GM19467 (cell line): ENCODE measurements around the gene MACROD2.

ENCODE experiments used
- ATAC-seq: cut with Tn5 transposase; IDR thresholded peaks from one replicate; pipeline ENCODE4 v1.9.1; 2021; ENCODE audit warnings: mild to moderate bottlenecking, moderate library complexity; ENCODE audit not compliant: unreplicated experiment

The MACROD2 gene

DNA sequence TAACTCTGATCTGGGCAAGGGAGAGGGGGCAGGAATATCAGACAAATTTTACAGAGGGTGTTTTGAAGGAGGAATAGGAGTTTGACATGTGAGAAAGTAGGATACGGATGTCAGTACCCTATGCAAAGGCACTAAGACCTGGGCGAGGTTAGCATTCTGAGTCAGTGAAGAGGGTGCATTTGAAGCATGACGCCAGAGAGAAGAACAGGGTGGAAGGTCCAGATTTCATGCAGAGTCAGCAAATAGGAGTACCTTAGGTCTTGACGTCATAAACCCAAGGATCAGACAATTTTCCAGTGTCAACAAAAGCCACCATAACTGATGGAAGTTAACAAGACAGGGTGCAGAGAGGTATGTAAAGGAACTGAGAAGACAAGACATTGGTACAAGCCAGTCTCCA is 1738.7 kb downstream of the MACROD2 start:
- ATAC-seq: no peak

DNA sequence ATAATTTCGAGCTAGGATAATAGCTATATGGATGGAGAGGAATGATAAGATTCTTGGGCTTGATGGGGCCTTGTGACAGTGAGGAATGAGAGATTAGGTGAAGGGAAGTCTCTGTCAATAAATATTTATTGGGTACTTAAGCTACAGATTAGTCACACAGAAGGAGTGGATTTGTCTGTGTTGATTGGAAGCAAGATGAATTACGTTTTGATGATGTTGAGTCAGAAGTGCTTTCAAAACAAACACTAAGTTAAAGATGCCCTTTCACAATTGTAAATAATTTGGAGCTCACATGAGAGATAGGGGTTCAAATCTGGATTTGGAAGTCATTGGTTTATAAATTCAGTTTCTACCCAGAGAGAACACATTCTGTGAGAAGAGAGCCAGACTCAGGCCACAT is 1743.7 kb downstream of the MACROD2 start:
- ATAC-seq: no peak

DNA sequence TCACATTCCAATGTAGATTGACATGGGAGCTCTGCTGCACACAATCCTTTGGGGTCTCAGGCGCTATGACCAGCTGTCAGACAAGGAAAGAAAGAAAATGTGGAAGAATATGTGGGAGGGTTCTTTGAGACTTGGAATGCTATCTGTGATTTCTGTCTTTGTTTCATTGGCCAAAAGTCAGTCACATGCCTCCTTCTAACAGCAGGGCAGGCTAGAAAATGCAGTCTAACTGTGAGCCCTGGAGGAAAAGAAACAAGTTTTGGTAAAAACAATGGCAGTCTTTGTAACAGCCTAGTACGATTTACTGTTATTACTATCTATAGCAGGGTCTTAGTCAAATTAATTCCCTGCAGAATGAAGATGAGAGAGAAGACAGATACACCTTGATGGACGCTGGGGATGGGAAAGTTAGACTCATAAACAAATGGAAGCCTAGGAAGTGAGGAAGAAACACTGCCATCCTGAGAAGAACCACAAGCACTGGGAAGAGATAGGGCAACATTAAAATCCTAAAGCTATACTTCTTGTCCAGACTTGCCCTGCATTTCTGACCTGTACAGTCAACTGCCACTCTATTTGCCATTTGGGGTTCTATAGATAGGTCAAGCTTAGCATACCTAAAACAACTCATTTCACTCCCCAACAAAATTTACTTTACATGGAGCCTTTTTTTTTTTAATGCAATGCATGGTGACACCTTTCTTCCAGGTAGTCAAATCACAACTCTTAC is 1744.9 kb downstream of the MACROD2 start:
- ATAC-seq: no peak

DNA sequence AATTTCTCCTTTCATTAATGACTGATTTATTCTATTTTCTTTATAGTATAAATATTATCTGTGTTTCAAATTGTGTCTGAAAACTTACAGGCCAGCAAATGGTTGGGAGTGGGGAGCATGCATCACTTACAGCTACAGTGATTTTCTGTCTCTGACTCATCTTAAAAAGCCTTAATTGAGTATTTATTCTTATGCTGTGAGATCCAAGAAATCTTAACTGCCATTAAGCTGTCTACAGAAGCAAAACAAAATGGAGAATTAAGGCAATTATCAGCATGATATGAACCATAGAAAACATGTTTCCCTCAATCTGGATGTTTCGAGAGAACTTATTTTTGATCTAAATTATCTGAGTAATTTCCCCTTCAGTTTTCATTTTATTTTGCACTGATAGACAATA is 1746.8 kb downstream of the MACROD2 start:
- ATAC-seq: no peak

DNA sequence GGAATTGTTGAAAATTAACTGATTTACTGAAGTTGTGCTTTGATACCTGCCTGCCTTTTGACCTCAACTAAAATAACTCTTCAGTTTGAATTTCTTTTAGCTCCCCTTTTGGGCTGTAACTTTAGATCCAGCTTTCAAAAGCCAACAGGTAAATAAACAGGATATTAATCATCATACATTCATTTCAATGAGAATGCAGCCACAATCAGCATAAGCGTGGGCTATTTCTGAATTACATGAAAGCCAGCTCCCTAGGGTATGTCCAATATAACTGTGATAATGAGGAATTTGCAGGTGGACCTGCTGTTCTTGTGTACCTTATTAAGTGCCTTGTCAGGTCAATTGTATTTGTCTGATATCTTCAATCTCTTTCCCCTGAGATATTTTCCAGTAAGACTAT is 1747.3 kb downstream of the MACROD2 start:
- no peak for ATAC-seq

DNA sequence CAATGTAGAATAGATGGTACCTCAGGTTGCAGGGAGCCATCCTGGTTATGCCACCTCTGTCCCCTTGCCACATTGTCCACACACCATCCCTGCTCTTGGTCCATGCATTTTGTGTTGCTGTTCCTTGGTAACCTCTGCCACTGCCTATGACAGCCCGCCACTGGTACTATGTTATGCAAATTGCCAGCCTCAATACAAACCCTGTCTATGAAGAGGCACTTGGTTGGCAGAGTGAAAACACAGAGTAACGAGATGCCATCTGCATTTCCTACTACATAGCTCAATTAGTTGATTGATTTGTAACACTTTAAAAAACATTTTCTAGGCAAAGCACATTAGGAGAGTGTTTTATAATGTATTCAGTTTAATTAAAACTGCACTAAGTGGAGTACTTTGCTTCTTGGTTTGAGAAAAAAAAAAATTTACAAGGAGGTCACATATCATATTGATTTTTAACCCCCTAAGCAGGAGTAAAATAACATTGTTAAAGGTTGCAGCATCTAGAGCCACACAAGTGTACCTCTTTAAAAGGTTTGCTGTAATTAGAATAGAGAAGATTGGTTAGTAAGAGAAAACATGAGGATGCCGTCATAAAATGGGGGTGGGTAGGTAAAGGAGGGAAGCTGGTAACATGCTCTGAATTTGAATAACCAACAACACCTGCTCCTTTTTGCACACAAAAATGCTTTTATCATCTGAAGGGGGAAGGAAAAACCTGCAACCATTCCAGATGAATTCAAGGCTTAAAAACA is 1760.9 kb downstream of the MACROD2 start:
- ATAC-seq: no peak

DNA sequence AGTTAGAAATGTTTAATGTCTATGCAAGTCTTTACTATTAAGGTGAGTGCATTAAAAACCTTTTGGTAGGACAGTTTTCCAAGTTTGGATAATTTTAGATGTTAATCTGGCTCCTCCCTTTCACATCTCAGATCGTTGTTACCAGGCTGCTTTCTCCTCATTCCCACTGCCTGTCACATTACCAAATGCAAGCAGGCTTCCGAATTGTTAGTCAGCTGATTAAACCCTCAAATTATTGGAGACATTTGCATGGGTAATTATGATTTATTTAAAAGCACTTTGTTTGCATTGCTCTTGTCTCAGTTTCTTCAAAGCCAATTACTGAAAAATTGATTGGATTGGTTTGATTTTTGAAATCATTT is 1761.4 kb downstream of the MACROD2 start:
- no peak for ATAC-seq

DNA sequence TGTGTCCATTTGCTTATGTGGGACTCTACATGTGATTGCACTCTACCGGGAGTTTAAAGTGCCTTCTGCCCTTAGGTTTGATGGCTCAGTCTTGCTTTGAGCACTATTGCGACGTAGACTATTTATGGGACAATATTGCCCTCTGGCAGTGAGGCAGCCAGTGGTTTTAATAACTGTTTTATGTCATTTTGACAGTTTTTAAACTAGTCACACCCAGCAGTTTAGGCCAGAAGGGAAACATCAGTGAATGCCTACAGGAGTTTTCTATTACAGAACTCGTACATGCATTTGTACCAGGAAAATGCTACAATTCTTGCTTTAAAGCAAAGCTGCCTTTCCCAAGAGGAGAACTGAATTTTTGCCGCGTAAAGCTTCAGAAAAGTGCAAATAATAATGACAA is 1764.3 kb downstream of the MACROD2 start:
- ATAC-seq: no peak

DNA sequence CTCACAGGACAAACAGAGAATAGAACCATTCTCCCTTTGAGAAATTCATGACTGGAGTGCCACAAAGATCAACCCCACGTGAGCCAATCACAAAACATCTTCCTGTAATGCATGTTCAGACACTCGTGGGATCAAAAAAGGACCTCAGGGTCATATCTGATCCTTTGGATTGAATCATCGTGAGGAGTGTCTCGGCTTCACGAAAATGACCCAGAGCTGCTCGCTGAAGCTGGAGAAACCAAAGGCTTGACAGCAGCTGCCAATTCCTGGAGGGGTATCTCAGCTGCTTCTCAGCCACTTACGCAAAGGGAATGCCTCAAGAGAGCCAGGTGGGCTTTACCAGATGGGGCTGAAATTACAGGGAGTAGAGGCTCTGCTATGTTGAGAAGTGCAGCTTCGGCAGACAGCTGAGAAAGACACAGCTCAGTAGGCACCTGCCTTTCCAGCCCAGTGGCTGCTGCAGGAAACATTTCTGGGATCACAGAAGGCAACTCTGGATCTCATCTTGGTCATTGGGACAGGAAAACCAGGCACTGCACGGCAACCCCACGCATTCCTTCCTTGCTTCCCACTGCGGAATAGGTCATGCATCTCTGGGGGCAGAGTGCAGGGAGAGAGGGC is 1764.8 kb downstream of the MACROD2 start:
- ATAC-seq: no peak

DNA sequence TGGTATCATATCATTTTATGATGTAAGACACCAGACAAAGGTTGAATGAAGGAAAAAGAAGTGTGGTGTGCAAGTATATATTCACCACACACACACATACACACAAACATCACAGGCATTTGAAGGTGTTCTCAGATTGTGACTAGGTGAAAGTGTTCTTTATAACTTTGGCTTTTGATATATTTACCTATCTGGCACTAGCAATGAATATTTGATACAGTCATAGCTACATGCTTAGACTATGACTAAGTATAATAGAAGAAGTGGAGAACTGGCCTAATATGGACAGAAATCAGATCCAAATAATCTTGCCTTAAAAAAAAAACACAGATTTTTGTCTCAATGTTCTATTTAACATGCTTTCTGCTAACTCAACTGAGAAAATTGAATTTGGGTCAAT is 1768.0 kb downstream of the MACROD2 start:
- ATAC-seq: no peak

DNA sequence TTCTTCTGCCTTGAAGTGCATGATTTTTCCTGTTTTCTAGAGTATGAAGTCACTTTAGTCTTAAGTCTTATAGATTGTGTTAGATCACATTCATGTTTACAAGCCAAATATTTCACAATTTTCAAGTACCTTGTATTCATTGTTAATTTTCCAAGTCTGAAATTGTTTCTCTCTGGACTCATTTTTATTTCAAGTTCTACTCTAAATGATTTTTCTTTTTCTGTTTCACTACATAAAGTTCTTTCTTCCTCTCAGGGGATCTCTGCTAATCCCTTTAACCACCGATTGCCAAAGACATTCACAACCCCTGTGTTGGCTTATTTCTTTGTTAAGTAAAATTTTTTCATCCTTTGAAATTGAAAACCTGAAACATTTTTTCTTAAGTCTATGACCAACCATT is 1772.3 kb downstream of the MACROD2 start:
- no peak for ATAC-seq

DNA sequence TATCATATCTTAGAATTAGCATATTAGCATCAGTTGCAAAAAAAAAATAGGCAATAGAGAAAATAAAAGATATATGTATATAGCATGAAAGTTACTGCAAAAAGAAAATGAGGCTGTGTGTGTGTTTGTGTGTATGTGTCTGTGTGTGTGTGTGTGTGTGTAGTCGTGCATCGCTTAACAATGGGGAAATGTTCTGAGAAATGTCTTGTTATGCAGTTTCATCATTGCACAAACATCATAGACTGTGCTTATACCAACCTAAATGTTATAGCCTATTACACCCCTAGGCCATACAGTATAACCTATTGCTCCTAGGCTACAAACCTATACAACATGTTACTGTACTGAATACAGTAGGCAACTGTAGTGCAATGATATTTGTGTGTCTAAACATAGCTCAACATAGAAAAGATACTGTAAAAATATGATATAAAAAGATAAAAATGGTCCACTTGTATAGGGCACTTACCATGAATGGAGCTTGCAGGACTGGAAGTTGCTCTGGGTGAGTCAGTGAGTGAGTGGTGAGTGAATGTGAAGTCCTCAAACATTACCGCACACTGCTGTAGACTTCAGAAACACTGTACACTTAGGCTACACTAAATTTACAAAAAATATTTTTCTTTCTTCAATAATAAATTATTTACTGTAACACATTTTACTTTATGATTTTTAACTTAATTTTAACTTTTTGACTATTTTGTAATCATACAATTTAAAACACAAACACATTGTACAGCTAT is 1772.9 kb downstream of the MACROD2 start:
- ATAC-seq: no peak

DNA sequence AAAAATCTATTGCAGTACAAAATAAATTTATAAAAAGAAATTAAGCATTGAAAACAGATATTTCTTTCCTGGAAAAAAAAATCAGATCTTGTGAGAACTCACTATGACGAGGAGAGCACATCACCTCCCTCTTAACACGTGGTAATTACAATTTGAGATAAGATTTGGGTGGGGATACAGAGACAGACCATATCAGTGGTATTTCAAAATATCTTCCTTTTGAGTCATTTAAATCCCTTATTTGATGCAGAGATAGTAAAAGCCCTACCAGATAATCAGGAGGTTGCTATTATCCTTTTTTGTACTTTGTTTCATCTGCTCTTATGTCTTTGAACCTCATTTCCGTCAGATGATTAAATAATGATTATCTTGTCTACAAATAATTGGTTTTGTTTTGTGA is 1777.5 kb downstream of the MACROD2 start:
- no peak for ATAC-seq

DNA sequence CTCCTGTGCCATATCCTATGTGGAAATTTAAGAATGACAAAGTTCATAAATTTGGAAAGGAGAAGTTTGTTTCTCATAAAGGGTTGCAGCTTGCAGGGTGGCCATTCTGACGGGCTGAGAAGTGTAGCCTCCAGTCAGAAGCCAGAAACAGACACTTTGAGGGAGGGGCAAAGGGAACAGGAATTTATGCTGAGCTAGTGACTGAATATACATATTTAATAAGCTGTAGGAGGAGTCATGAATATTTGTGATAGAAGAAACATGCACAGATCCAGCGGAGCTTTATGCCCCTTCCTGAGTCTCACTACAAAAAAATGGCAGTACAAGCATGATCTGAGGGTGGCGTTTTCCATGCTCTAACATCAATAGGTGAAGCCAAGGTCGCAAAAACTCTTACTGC is 1779.6 kb downstream of the MACROD2 start:
- ATAC-seq: no peak

DNA sequence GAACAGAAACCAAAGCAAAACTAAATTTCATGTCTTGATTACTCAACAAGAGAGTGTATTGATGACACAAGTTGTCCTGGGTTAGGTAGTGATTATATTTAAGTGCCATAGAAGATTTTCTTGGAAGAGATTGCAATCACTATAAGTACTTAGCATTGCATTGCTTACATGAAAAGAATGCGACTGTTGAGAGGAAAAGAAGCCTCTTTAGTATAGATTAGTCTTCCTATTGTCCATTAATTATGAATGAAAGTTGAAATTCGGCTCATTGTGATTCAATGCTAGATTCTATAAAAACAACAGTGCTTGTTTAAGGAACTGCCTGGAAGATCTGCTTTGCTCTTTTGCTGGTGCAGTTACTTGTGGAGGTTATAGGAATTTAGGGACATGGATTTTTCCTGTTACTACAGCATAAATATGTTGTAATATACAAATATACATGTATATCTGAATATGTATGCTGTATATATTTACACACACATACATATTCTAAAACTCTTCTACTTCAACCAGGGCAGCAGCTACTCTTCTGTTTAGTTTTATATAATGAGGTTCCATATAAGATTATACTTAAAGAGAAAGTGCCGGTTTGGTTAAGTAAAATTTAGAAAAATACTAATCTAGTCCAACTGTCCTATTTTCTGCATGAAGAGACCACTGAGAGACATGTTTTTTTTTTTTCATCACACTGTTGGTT is 1781.6 kb downstream of the MACROD2 start:
- no peak for ATAC-seq

DNA sequence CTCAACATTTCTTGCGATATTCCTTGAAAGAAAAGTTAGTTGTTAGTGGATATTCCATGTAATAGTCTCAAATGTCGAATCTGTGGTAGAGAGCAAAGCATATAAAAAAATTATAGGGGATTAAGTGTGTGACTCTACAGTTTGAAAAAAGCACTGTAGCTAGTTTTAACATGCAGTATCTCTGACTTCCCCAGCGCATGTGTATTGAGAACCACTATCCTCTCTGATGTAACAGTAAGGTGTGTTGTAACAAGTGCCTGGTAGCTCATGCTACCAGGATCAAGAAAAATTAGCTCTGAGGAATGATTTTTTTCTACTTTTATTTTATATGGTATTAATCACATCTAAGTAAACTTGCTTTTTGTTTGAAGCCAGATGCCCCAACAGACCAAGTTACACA is 1788.7 kb downstream of the MACROD2 start:
- no peak for ATAC-seq

DNA sequence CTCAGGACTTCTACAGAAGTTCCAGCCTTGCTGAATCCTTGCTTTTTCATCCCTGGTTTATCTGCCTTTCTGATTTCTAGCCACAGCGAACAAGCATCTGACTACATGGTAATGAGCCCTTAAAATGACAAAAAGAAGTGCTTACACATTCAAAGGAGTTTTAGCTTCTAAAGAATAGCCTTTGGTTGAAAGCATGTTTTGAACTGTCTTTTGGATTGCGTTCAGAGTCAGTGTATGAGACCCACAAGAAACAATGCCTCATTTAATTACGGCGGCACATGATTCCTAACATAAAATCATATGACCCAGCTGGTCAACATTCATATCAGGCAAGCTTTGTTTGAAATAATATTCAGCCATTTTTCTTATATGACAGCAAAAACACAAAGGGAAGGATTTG is 1793.8 kb downstream of the MACROD2 start:
- ATAC-seq: no peak

DNA sequence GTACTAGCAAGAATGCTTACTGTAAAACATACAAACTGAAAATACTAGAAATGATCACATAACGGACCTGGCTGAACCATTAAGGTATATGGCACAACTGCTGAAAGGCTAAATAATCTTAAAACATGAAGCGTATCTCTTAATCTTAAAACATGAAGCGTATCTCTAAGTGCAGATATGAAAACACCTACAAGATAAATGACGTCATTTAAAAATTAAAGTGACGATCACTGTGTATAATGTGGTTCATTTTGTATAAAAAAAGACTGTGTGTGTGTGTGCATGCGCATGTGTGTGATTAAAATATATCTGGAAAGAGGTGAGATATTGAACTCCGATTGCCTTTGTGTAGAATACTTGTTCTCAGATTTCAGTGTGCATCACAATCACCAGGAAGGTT is 1797.5 kb downstream of the MACROD2 start:
- no peak for ATAC-seq

DNA sequence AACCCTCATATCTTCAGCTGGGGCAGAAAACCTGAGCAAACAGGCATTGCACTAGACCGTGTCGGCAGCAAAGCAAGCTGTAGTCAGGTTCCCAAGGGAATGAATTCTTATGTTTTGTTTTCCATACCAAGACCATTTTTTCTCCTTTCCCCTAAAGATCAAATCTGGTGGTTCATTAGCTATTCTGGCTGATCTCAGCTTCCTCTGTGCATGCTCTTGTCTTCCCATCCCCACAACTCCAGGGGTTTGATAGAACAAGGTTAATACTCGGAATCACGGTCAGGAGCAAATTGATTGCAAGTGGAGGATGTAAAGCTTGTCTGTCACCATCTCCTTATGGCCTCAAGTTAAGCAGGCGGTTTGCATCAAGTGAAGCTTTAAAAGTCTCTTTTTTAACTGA is 1799.1 kb downstream of the MACROD2 start:
- no peak for ATAC-seq

DNA sequence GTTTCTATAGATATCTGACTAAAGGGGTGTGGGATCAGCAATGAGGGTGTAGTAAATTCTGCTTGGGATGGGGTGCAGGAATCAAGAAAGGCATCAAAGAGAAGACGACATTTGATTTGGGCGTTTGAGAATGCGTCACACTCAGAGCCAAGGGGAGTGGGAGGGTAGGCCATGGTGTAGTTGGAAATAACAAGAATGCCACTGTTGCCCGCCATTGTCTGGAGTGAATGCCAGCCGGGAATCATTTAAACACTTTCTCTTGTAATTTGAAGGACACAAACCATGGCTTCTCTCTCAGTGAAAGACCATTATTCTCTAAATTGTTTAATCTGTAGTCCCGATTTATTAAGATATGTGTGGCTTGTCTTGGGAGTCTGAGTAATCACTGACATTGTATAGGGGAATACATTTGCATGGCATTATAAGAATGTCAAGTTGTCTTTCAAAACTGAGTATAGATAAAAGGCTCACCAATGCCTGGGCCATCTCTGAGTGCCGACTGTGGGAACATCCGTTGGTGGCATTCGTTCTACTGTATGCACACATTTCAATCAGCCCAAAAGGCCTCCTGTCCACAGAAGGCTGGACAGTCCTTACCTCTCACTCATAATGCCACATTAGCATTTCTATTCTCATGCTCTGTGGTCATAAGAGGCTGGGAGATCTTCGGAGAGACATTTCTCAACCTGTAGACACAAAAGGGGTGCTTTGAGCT is 1800.1 kb downstream of the MACROD2 start:
- ATAC-seq: no peak
